GM19023 (cell line): ENCODE data around the gene DEFB123.
A peak's percentile ranks its signal among the peaks of the same experiment; 100 is the strongest.

ENCODE experiments used
- ATAC-seq: cut with Tn5 transposase; IDR thresholded peaks from one replicate; pipeline ENCODE4 v1.9.1; 2021; ENCODE audit warnings: mild to moderate bottlenecking, moderate library complexity; ENCODE audit not compliant: unreplicated experiment

Gene DEFB123

GRCh38 chr20:31473331-31474096, 33.1 kb downstream of the DEFB123 start:
- ATAC-seq: peak; percentile 13

GRCh38 chr20:31474097-31474436, 33.6 kb downstream of the DEFB123 start:
- peak; percentile 72 for ATAC-seq

DNA sequence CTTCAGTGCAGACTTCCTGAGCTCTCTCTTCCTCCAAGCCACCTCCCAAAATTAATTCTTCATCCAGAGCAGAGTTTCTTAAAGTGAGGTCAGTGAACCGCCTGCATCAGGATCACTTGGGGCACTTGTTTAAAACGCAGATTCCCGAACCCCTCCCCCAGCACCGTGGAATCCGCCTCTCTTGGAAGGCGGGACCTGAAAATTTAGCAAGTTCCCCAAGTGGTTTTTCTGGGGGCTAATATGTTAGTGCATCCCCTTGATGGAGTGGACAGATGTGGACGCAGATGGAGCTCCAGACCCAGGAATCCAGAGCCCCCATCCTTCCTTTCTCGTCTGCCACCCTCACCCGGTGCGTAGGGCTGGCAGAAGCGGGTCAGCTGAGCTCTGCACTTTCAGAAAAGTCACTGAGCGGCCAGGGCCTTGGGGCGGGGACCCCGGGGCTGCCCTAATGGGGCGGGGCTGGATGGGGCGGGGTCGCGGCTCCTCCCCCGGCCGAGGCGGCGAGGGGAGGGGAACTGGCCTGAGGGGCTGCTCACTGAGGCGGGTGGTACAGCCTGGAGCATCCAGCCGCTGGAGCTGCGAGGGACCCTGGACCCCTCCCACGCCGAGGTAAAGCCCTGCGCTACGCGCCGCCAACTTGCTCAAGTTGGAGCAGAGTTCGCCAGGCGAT, 34.5 kb downstream of the DEFB123 start, which contains the start of the genes DEFB124 and REM1:
TSS of gene DEFB124 (minus strand) at position 370 of the 670 bp plus-strand sequence. CDS start 2,114 bp downstream, outside the sequence.
TSS of gene REM1 (plus strand) at position 531 of the 670 bp plus-strand sequence. CDS start 1,158 bp downstream, outside the sequence.
- no peak for ATAC-seq

- ATAC-seq: no peak
These were observed 35.3 kb downstream of the DEFB123 start for GRCh38 chr20:31475472-31476293.

DNA sequence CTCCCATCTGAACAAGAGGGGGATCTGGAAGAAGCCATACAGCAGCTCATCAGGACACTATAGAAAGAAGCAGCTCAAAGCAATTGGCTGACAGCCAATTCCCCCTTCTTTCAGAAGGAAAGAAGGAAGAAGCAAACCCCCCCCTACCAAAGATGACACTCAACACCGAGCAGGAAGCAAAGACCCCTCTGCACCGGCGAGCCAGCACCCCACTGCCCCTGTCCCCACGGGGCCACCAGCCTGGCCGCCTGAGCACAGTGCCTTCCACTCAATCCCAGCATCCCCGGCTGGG, 35.8 kb downstream of the DEFB123 start:
- ATAC-seq: no peak

- ATAC-seq: no peak
These were observed 36.3 kb downstream of the DEFB123 start for GRCh38 chr20:31476643-31477215.

- ATAC-seq: no peak
These were observed 43.6 kb downstream of the DEFB123 start for GRCh38 chr20:31484001-31484400.

GRCh38 chr20:31485450-31486339, 45.3 kb downstream of the DEFB123 start:
- ATAC-seq: no peak

DNA sequence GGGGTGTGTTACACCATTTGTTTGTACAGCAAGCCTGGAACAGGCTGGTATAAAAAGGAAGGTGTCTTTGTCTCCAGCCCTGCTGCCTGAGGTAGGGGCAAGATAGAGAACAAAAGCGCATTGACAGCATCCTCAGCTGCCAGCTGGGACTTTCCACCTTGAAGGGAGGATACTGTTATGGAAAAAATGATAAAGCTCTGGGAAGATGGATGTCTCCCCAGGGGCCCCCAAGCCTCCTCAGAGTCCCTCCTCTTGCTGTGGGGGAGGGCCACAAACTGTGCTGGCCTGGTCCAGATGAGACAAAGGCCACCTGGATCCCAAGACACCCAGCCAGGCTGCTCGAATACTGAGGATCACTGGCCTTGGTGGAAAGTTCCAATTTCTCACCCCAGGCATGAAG, 47.7 kb downstream of the DEFB123 start:
- no peak for ATAC-seq

GRCh38 chr20:31489152-31489551, 48.7 kb downstream of the DEFB123 start:
- no peak for ATAC-seq

DNA sequence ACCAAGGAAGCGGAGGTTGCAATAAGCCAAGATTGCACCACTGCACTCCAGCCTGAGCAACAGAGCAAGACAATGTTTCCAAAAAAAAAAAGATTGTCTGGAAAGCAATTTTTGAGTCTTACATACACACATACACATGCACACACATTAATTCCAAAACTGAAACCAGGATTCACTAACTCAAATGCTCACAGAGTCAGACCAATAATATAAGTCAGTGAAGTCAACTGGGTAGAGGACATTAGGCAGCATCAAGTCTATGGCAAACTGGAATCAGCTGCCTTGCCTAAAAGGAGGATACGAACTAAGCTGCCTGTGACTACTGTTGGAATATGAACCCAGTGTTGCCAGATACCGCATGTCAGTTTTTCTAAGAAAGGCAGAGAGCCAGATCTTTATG, 50.3 kb downstream of the DEFB123 start:
- no peak for ATAC-seq

DNA sequence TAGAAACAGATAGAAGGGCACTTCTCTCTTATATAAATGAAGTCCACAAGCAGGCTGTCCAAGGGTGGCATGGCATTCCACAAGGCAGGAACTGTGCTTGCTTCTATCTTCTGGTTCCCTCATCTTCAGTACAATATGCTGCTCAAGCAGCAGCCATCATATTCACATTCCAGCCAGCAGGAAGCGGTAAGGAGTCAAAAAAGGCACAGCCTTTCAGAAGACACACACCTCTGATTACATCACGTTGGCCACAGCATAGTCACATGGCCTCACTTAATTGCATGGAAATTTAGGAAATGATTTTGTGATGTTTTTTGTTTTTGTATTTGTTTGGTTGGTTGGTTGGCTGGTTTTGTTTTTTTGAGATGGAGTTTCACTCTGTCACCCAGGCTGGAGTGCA, 53.7 kb downstream of the DEFB123 start:
- no peak for ATAC-seq

DNA sequence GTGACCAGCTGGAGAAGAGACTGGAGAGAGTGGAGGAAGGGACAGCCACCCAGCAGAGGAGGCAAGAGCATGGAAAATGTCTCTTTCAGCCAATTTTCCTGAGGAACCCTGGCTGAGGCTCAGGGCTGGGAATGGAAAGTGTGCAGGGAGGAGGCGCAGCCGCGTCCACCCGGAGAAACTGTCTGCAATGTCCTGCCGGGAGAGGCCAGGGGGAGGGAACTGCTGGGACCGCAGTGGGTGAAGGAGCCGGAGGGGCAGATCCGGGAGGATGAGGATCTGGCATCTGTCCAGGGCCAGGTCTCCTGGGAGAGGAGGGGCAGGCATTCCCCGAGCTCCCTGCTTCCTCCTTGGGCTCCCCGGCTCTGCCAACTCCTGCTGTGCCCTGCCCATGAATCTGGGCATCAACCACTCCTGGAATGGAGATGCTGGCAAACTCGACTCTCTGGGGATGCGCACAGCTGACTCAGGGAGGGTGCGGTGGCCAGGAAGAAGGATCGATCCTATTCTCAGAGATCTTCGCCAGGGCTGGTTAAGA, 56.4 kb downstream of the DEFB123 start:
- no peak for ATAC-seq

DNA sequence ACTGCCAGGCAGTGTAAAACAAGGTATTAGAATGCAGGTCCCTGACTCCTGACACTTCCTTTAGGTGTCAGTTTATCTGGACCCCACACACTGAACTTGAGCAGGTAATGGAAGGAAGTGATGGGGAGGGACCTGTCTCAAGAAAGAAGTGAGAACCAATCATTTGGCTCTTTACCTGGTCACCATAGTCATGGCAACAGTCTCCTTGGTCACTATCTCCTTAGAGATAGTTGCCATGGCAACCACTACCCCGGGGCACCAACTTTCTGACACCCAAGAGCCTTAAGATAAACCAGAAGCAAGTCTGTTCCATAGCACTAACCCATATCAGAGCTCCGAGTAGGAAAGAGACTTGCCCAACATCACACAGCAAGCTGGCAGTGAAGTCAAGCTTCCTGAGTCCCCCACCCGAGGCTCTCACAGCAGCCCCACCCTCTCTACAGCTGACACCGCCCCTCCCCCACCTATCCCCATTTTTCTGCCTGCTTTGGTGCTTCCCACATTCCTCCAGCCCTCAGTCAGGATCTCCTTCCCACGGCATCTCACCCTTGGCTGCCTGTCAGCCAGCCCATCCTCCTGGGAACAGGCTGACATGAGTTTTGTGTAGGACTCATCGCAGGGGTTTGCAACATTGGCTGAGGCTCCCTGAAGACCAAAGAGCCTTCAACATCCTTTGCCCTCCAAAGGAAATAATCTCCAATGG, 57.6 kb downstream of the DEFB123 start:
- ATAC-seq: no peak
